HepG2 (cell line): ENCODE data around the gene UBR3. TPM values are rescaled to one million over a fixed set of nuclear protein-coding genes. Genes with fewer than 3 reads are reported as not detected.

Source experiments
- ATAC-seq: fragments of 200-7000 bp; cut with Tn5 transposase; 3 replicates; pipeline ENCODE4 v1.9.1; 2020; ENCODE audit warnings: mild to moderate bottlenecking, moderate library complexity
- BruUV-seq: library from RNA; stranded (reverse); fragments of 400-500 nt; replicated peaks from 2 replicates; lab custom pipeline; 2021; lab: Mats Ljungman, UMichigan
- CTCF ChIA-PET: fragments of 300-600 bp; formaldehyde crosslinking; extraction: SDS; loops from one replicate; lab custom pipeline; 2021; ENCODE audit warnings: low total read pairs, inconsistent platforms, low intra/inter-chr PET ratio; lab: Yijun Ruan, JAX
- POLR2A ChIA-PET: fragments of 350-600 bp; sonication (Branson Sonifier 250); formaldehyde crosslinking; loops from one replicate; lab custom pipeline; 2020; ENCODE audit warnings: antibody characterized with exemption, inconsistent platforms; lab: Yijun Ruan, JAX
- DNase-seq: peaks from one replicate; pipeline ENCODE4 v3.0.0-alpha.2; 2015; ENCODE audit warnings: low spot score
- FAIRE-seq: peaks from 3 replicates; lab custom pipeline; 2011; peaks lifted over from hg19 to GRCh38; lab: Jason Lieb, UNC
- H2AFZ ChIP-seq: one replicate; pipeline ENCODE4 v1.6.1; 2011; ENCODE audit warnings: low read length, inconsistent platforms
- H3K27ac ChIP-seq: fragments of 300-600 bp; 3 replicates; pipeline ENCODE4 v1.8.0; 2011; ENCODE audit warnings: mixed run types, mild to moderate bottlenecking, mixed read lengths, low read length, inconsistent platforms; ENCODE audit not compliant: insufficient read depth; ENCODE audit errors: extremely low read length
- H3K27me3 ChIP-seq, 2 experiments: fragments of 200-600 bp in 1 of 2; 2 replicates in 1 of 2; 3 replicates in 1 of 2; pipeline versions ENCODE4 v1.6.0 to v1.8.0; 2011; ENCODE audit warnings: low read length in 2 of 2, mild to moderate bottlenecking in 2 of 2, moderate library complexity in 2 of 2, inconsistent platforms in 1 of 2; ENCODE audit not compliant: insufficient read depth in 2 of 2, control insufficient read depth in 1 of 2
- H3K36me3 ChIP-seq, 2 experiments: fragments of 200-600 bp in 1 of 2; replicated peaks in 1 of 2; 2 replicates in 1 of 2; 3 replicates in 1 of 2; pipeline versions ENCODE4 v1.5.1 to v1.8.0; 2011; ENCODE audit warnings: low read length in 2 of 2, inconsistent platforms in 1 of 2; ENCODE audit not compliant: insufficient read depth in 2 of 2, control insufficient read depth in 1 of 2
- H3K4me1 ChIP-seq: 2 replicates; pipeline ENCODE4 v1.5.1; 2012; ENCODE audit warnings: low read length, inconsistent platforms; ENCODE audit not compliant: insufficient read depth
- H3K4me2 ChIP-seq: 2 replicates; pipeline ENCODE4 v1.6.0; 2011; ENCODE audit warnings: low read depth, low read length, inconsistent platforms
- H3K4me3 ChIP-seq, 3 experiments: fragments of 200-600 bp in 1 of 3; sonication (generic), shearing (Covaris generic) in 1 of 3; replicated peaks in 1 of 3; 2 replicates each; pipeline ENCODE4 v1.5.1; 2011 to 2016; ENCODE audit warnings: low read length in 3 of 3, inconsistent platforms in 2 of 3, low read depth in 2 of 3, mild to moderate bottlenecking in 2 of 3, control low read depth in 1 of 3, mixed read lengths in 1 of 3; ENCODE audit not compliant: insufficient read depth in 1 of 3
- H3K79me2 ChIP-seq: one replicate; pipeline ENCODE4 v1.6.1; 2011; ENCODE audit warnings: low read length, inconsistent platforms; ENCODE audit not compliant: insufficient read depth
- H3K9ac ChIP-seq: 2 replicates; pipeline ENCODE4 v1.6.0; 2011; ENCODE audit warnings: mild to moderate bottlenecking, low read depth, low read length, inconsistent platforms; ENCODE audit not compliant: insufficient read depth
- H3K9me3 ChIP-seq: 2 replicates; pipeline ENCODE4 v1.5.1; 2012; ENCODE audit warnings: mild to moderate bottlenecking, low read length
- H4K20me1 ChIP-seq: 2 replicates; pipeline ENCODE4 v1.6.0; 2011; ENCODE audit warnings: inconsistent platforms, mild to moderate bottlenecking, low read length, moderate library complexity; ENCODE audit not compliant: insufficient read depth
- CSRNP1 ChIP-seq: sonication (generic); formaldehyde crosslinking; IDR thresholded peaks from 2 replicates; pipeline ENCODE4 v1.8.1; 2023; ENCODE audit warnings: mild to moderate bottlenecking, missing genetic modification reagents
- GFI1 ChIP-seq: sonication (generic); formaldehyde crosslinking; IDR thresholded peaks from 2 replicates; pipeline ENCODE4 v1.5.0; 2020; ENCODE audit warnings: missing genetic modification reagents, mild to moderate bottlenecking, borderline replicate concordance
- JUND ChIP-seq: sonication (generic); formaldehyde crosslinking; IDR thresholded peaks from 2 replicates; pipeline ENCODE4 v1.8.0; 2022; ENCODE audit warnings: mild to moderate bottlenecking, missing genetic modification reagents
- LCORL ChIP-seq, 2 experiments: fragments of 450-650 bp in 1 of 2; sonication (generic) in 1 of 2; formaldehyde crosslinking in 1 of 2; IDR thresholded peaks; 2 replicates each; pipeline versions ENCODE4 v1.5.0 to v1.6.1; 2017 to 2020; ENCODE audit warnings: antibody characterized with exemption in 1 of 2, missing genetic modification reagents in 1 of 2
- MTA3 ChIP-seq: sonication (generic); formaldehyde crosslinking; IDR thresholded peaks from 2 replicates; pipeline ENCODE4 v1.4.0; 2020; ENCODE audit warnings: missing genetic modification reagents
- POLR2AphosphoS2 ChIP-seq: IDR thresholded peaks from 2 replicates; pipeline ENCODE4 v1.6.1; 2011; ENCODE audit warnings: low read depth, low read length, improper control_type of control experiment
- SP4 ChIP-seq: sonication (generic); formaldehyde crosslinking; IDR thresholded peaks from 2 replicates; pipeline ENCODE4 v1.8.1; 2023; ENCODE audit warnings: mild to moderate bottlenecking, missing genetic modification reagents
- TAF15 ChIP-seq: fragments of 200-400 bp; formaldehyde crosslinking; IDR thresholded peaks from one replicate; pipeline ENCODE4 v1.6.1; 2018; ENCODE audit warnings: mild to moderate bottlenecking, low read depth, low read length; ENCODE audit not compliant: poor library complexity, severe bottlenecking
- ZNF276 ChIP-seq: sonication (generic); formaldehyde crosslinking; IDR thresholded peaks from 2 replicates; pipeline ENCODE4 v1.4.0; 2020; ENCODE audit warnings: mild to moderate bottlenecking, low read depth, missing genetic modification reagents
- ZNF382 ChIP-seq: sonication (generic); formaldehyde crosslinking; IDR thresholded peaks from 2 replicates; pipeline ENCODE4 v1.5.0; 2020; ENCODE audit warnings: missing genetic modification reagents, mild to moderate bottlenecking, borderline replicate concordance
- ZNF530 ChIP-seq: sonication (generic); formaldehyde crosslinking; IDR thresholded peaks from 2 replicates; pipeline ENCODE4 v1.5.0; 2020; ENCODE audit warnings: low read depth, mild to moderate bottlenecking, missing genetic modification reagents
- ZNF781 ChIP-seq: sonication (generic); formaldehyde crosslinking; IDR thresholded peaks from 2 replicates; pipeline ENCODE4 v1.5.1; 2020; ENCODE audit warnings: borderline replicate concordance, mild to moderate bottlenecking, missing genetic modification reagents; ENCODE audit errors: not compliant biosample characterization
- WGBS: methylation state at CpG from one replicate; pipeline ENCODE4 v1.1.6; 2017; ENCODE audit warnings: low lambda C conversion rate; 5-methylcytosine and 5-hydroxymethylcytosine counted together
- in situ Hi-C: cut with HindIII; loops from 2 replicates; pipeline ENCODE4 v1.10.0; 2017; ENCODE audit warnings: low pct_unique_long_range_greater_than_20kb; ENCODE audit not compliant: extremely low pct_ligation_motif_present
- intact Hi-C: fragments of 100-400 bp; cut with micrococcal nuclease; formaldehyde crosslinking; loops from one replicate; pipeline ENCODE4 v1.10.0; 2022; ENCODE audit not compliant: unreplicated experiment
- polyA plus RNA-seq, 8 experiments: library from polyadenylated mRNA; depleted of rRNA in 3 of 8; stranded (reverse) in 7 of 8; unstranded in 1 of 8; fragments of >200 nt; fragmentation: Illumina TruSeq in 4 of 8; extraction: Trizol in 4 of 8; gene quantifications; 2 replicates each; pipeline versions ENCODE4 v1.2.1 to v1.2.3, GENCODE V29; 2011 to 2016; ENCODE audit warnings: low read depth in 4 of 8, missing spikeins in 1 of 8, mixed read lengths in 1 of 8; ENCODE audit not compliant: insufficient read depth in 1 of 8
- total RNA-seq, 5 experiments: library from RNA; depleted of rRNA; stranded (reverse); fragments of >200 nt; fragmentation: Illumina TruSeq; extraction: Trizol; gene quantifications; 2 replicates each; pipeline ENCODE4 v1.2.3, GENCODE V29; 2016; ENCODE audit warnings: low read depth in 1 of 5
- TF ChIP-seq, protein P1 (sequence below): sonication (generic); formaldehyde crosslinking; IDR thresholded peaks from 2 replicates; pipeline ENCODE4 v1.5.0; 2020; ENCODE audit warnings: missing genetic modification reagents

The UBR3 gene
- total and polyA plus RNA-seq, 2 of the 13 experiments (the other 11 are each of a cell fraction or from before 2014, with no cell fraction given) = 15.1 to 28.0 TPM

GRCh38 chr2:169839954-169840746 lies 12.9 kb downstream of the UBR3 start (continued):
- TF ChIP-seq, protein P1, sequence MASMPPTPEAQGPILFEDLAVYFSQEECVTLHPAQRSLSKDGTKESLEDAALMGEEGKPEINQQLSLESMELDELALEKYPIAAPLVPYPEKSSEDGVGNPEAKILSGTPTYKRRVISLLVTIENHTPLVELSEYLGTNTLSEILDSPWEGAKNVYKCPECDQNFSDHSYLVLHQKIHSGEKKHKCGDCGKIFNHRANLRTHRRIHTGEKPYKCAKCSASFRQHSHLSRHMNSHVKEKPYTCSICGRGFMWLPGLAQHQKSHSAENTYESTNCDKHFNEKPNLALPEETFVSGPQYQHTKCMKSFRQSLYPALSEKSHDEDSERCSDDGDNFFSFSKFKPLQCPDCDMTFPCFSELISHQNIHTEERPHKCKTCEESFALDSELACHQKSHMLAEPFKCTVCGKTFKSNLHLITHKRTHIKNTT (CRISPR knock-in tag) = no peak
- TF ChIP-seq MTA3 = no peak
- no peak for TF ChIP-seq ZNF781 (CRISPR knock-in tag)
- TF ChIP-seq LCORL (IDR thresholded peaks at IDR 0.05) = no peak
- no peak for TF ChIP-seq LCORL (CRISPR knock-in tag; IDR thresholded peaks at IDR 0.05)
- no peak for TF ChIP-seq JUND
- TF ChIP-seq GFI1 = no peak
- no peak for TF ChIP-seq ZNF530
- no peak for TF ChIP-seq TAF15
- TF ChIP-seq ZNF382 = no peak
- 0 out of 2 replicates have a peak, but pooled peaks have one; percentile 7 for TF ChIP-seq POLR2AphosphoS2
- no peak for TF ChIP-seq SP4 (CRISPR knock-in tag)

DNA sequence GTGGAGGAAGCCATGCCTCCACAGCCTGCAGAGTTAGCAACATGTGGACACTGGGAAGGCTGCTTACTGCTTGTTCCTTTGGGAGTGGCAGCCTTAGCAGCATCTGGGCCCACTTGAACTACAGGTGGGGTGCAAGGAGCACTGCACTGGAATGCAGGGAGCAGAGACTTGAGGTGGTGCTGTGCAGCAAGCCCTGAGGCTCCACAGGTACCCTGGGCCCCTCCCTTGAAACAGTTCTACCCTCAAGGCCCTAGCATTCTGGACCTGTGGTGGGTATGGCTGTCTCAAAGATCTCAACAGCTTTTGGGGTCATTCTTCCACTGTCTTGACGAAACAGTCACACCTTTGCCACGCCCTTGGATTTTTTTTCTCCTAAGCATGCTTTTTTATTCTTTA lies 13.5 kb downstream of the UBR3 start:
- TF ChIP-seq ZNF276 (CRISPR knock-in tag) (no peak), CSRNP1 (CRISPR knock-in tag) (0 out of 2 replicates have a peak, but pooled peaks have one; percentile 39)
- intact Hi-C loops (no loop called here), in situ Hi-C loops (no loop called here)
- Histone ChIP-seq H3K4me2 (no peak overlapping the region), H3K36me3 (peaks cover 8 to 14% of the 10 kb centered on the region in 2 experiments; a peak in 4 of 5 replicates), H3K27me3 (no peaks in the 10 kb centered on the region), H2AFZ (no peak overlapping the region), H3K4me3 (no peak overlapping the region), H3K4me1 (peaks cover 12% of the 10 kb centered on the region), H3K79me2 (peaks cover 55% of the 10 kb centered on the region), H3K9me3 (no peaks in the 10 kb centered on the region), H3K9ac (no peak overlapping the region), H3K27ac (no peak overlapping the region), H4K20me1 (no peaks in the 10 kb centered on the region)
- ATAC-seq = peak; percentile 57
- 95% methylated on average over 2 of the region's 2 CpGs for WGBS
- BruUV-seq = no TSS peak
- DNase-seq = no peak
- no peak for FAIRE-seq
- ChIA-PET POLR2A (no interaction called here), CTCF (no interaction called here)
